H54 (cell line): ENCODE results near the gene C1orf198.

Experiments used
- DNase-seq: peaks from one replicate; pipeline ENCODE4 v3.0.0; 2011; ENCODE audit warnings: low spot score, mixed read lengths; ENCODE audit not compliant: insufficient read length
- FAIRE-seq: peaks from 3 replicates; lab custom pipeline; 2011; peaks lifted over from hg19 to GRCh38; lab: Jason Lieb, UNC
- POLR2A ChIP-seq: IDR thresholded peaks from 2 replicates; pipeline ENCODE4 v1.6.1; 2011; ENCODE audit warnings: low read depth, mild to moderate bottlenecking, low read length

The C1orf198 gene

GRCh38 chr1:230877924-230878590 is 9.7 kb upstream of the C1orf198 start:
- no peak for TF ChIP-seq POLR2A
- FAIRE-seq (no peak), DNase-seq (no peak)

- DNase-seq = peak; percentile 65
- no peak for FAIRE-seq
These were observed 9.0 kb upstream of the C1orf198 start for GRCh38 chr1:230877146-230877923.

GRCh38 chr1:230876660-230877059 is 8.3 kb upstream of the C1orf198 start:
- DNase-seq (no peak), FAIRE-seq (no peak)

More at GRCh38 chr1:230877146-230877923, 9.0 kb upstream of the C1orf198 start:
- TF ChIP-seq POLR2A = no peak

GRCh38 chr1:230875370-230875769 is 7.0 kb upstream of the C1orf198 start:
- no peak for TF ChIP-seq POLR2A
- FAIRE-seq = no peak
- DNase-seq = no peak

More at GRCh38 chr1:230876660-230877059, 8.3 kb upstream of the C1orf198 start:
- TF ChIP-seq POLR2A = no peak

GRCh38 chr1:230870916-230871315 is 2.6 kb upstream of the C1orf198 start:
- no peak for FAIRE-seq
- no peak for TF ChIP-seq POLR2A
- DNase-seq = no peak

- DNase-seq (no peak), FAIRE-seq (no peak)
- TF ChIP-seq POLR2A = no peak
These were observed 1.2 kb upstream of the C1orf198 start for GRCh38 chr1:230869500-230869899.

GRCh38 chr1:230868736-230869385 is 540 bp upstream of the C1orf198 start:
- peak; percentile 61 for DNase-seq
- TF ChIP-seq POLR2A = no peak
- FAIRE-seq = no peak

GRCh38 chr1:230867101-230867902 is 1.0 kb downstream of the C1orf198 start:
- DNase-seq (no peak), FAIRE-seq (no peak)
- no peak for TF ChIP-seq POLR2A

- no peak for DNase-seq
- no peak for FAIRE-seq
- no peak for TF ChIP-seq POLR2A
These were observed 1.9 kb downstream of the C1orf198 start for GRCh38 chr1:230866171-230867070.

GRCh38 chr1:230865062-230865817 is 3.1 kb downstream of the C1orf198 start:
- DNase-seq = no peak
- FAIRE-seq = no peak
- TF ChIP-seq POLR2A = no peak

- no peak for TF ChIP-seq POLR2A
- DNase-seq (no peak), FAIRE-seq (no peak)
These were observed 3.9 kb downstream of the C1orf198 start for GRCh38 chr1:230864441-230864840.

GRCh38 chr1:230863449-230863848 is 4.9 kb downstream of the C1orf198 start:
- no peak for DNase-seq
- no peak for FAIRE-seq
- no peak for TF ChIP-seq POLR2A
